Stimulated activated CD8-positive, alpha-beta memory T cell treated with anti-CD3 and anti-CD28 coated beads, Interleukin-7, amount 100 ng/mL, for 1 hour (primary cell): ENCODE results near the gene PRODH2.
"Not testable (repeated sequence)": the region's sequence is repeated elsewhere in the genome, so short reads cannot be mapped to it uniquely, and the experiment has no call there.

Source experiments
- DNase-seq, 2 donors: peaks; one replicate each; pipeline ENCODE4 v3.0.0-alpha.2; 2020; ENCODE audit warnings: low read depth in 2 of 2

Gene PRODH2

GRCh38 chr19:35796645-35797542 is 15.8 kb downstream of the PRODH2 start:
- DNase-seq = no peak

- not testable (repeated sequence) for DNase-seq
Observed at GRCh38 chr19:35795564-35795963, 17.1 kb downstream of the PRODH2 start.

- DNase-seq = no peak
Observed at GRCh38 chr19:35793381-35794165, 19.1 kb downstream of the PRODH2 start.

DNA sequence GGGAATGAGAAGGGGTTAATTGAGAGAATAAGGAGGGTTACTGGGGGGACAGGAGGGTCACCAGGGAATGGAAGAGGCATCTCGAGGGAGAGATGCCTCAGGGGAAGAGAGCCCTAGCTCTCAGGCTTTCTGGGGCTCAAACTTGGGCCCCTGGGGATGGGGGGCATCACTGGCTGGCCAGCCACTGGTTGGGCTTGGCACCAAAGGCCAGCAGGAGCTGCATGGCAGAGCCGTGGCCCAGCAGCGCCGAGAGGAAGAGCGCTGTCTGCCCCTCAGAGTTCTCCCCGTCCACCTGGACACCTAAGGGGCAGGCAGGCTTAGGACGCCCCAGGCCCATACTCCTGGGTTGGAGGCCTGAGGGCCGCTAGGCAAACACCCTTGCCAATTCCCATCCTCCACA is 19.8 kb downstream of the PRODH2 start:
- no peak for DNase-seq

GRCh38 chr19:35792312-35792711 is 20.3 kb downstream of the PRODH2 start:
- DNase-seq = no peak

DNA sequence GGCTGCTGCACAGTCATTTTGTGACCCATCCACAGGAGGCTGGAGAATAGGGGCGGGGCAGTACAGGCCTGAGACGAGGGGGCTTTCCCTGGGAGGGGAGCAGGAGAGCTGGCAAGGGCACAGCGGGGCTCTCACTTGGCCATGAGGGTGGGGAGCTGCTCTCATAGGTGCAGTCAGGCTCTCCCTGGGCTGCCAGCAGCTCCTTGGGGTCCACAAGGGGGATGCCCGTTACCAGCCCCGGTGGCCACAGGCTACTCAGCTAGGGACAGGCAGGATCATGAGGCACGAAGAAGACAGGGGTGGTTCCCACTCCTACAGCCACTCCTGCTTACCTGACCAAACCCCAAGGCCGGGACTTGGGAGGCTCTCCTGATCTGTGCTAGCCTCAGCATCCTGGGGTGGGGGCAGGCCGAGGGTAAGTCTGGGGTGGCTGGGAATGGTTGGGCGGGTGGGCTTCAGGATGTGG is 20.8 kb downstream of the PRODH2 start:
- DNase-seq = no peak

DNA sequence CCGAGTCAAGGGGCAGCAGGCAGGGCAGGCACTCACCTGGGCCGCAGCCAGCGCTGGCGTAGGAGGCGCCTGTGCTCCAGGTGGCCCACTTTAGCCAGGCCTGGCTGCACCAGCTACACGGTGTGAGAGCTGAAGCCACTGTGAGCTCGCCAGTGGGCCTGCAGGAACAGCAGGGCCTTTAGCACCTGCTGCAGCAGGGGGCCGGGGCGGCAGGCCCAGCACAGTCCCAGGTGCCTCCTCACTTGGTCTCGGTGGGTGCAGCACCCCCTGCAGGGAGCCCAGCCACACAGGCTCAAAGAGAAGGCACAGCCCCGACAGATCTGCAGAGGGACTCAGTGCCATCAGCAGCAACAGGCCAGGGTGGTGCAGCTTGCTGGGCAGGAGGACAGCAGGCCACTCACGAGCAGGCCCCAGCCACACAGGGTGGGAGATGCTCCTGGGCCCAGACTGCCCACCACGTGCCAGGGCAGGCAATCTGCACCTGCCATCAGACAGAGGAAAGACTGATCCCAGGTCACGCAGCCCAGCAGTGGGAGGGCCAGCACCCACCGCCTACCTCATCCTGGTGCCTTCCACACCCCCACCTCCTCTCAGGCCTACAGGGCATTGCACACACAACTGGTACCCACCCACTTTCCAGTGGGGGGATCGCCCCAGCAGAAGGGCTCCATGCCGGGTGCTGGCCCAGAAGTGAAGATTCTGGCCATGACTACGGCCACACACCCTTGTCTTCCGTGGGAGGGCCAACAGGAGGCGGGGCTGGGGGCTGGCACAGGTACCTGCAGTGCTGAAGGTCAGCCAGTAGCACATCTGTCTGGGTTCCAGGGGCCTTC is 21.4 kb downstream of the PRODH2 start:
- no peak for DNase-seq

GRCh38 chr19:35789978-35790944 is 22.4 kb downstream of the PRODH2 start:
- DNase-seq = no peak

- no peak for DNase-seq
Observed at GRCh38 chr19:35789195-35789977, 23.3 kb downstream of the PRODH2 start.

GRCh38 chr19:35788205-35788960 is 24.3 kb downstream of the PRODH2 start:
- no peak for DNase-seq

- DNase-seq = no peak
Observed at GRCh38 chr19:35787227-35787799, 25.3 kb downstream of the PRODH2 start.

DNA sequence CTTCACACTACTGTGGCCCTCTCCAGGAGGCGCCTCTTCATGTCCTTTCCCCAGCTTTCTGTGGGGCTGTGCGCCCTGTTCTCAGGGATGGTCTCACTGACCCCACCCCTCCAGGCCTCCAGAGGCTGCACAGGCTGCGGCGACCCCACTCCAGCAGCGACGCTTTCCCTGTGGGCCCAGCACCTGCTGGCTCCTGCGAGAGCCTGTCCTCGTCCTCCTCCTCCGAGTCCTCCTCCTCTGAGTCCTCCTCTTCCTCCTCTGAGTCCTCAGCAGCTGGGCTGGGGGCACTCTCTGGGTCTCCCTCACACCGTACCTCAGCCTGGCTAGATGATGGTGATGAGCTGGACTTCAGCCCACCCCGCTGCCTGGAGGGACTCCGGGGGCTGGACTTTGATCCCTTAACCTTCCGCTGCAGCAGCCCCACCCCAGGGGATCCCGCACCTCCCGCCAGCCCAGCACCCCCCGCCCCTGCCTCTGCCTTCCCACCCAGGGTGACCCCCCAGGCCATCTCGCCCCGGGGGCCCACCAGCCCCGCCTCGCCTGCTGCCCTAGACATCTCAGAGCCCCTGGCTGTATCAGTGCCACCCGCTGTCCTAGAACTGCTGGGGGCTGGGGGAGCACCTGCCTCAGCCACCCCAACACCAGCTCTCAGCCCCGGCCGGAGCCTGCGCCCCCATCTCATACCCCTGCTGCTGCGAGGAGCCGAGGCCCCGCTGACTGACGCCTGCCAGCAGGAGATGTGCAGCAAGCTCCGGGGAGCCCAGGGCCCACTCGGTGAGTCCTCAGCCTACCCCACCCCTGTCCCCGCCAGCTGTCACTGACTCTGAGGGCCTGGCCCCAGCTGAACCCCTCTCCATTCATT is 26.1 kb downstream of the PRODH2 start:
- DNase-seq = no peak

DNA sequence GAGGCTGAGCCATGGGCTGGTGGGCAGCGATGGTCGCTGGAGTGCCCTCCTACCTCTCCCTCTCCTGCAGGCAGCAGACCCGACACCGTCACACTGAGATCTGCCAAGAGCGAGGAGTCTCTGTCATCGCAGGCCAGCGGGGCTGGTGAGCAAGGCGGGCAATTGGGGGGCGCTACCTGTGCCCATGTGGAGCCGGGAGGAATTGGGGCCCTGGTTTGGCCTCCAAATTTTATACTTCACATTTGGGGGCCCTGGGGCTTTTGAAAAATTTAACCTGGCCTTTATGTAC is 27.4 kb downstream of the PRODH2 start:
- DNase-seq = no peak

GRCh38 chr19:35784503-35785338 is 27.9 kb downstream of the PRODH2 start:
- DNase-seq = no peak

GRCh38 chr19:35783469-35784434 is 28.9 kb downstream of the PRODH2 start:
- no peak for DNase-seq

- no peak for DNase-seq
Observed at GRCh38 chr19:35782589-35782988, 30.1 kb downstream of the PRODH2 start.
